HepG2 (cell line): ENCODE data around the gene MED23. TPM values are rescaled to one million over a fixed set of nuclear protein-coding genes. Genes with fewer than 3 reads are reported as not detected.

Experiments
- CBX2 ChIP-seq, 2 experiments: fragments of 200-600 bp in 1 of 2; sonication (generic); formaldehyde crosslinking in 1 of 2; IDR thresholded peaks; 2 replicates each; pipeline versions ENCODE4 v1.7.0 to v1.8.1; 2018 to 2022; ENCODE audit warnings: low read depth in 2 of 2, low read length in 1 of 2, mild to moderate bottlenecking in 1 of 2, missing genetic modification reagents in 1 of 2
- CC2D1A ChIP-seq: sonication (generic); formaldehyde crosslinking; IDR thresholded peaks from 2 replicates; pipeline ENCODE4 v1.8.1; 2023; ENCODE audit warnings: mild to moderate bottlenecking, missing genetic modification reagents
- CREM ChIP-seq, 2 experiments: sonication (generic) in 1 of 2; formaldehyde crosslinking in 1 of 2; IDR thresholded peaks; 2 replicates each; pipeline versions ENCODE4 v1.4.0 to v1.6.1; 2016 to 2020; ENCODE audit warnings: antibody characterized with exemption in 1 of 2, mild to moderate bottlenecking in 1 of 2, missing genetic modification reagents in 1 of 2
- HES4 ChIP-seq: sonication (generic); formaldehyde crosslinking; IDR thresholded peaks from 2 replicates; pipeline ENCODE4 v1.9.0; 2021; ENCODE audit warnings: mild to moderate bottlenecking, missing genetic modification reagents, borderline replicate concordance
- IKZF1 ChIP-seq: fragments of 450-650 bp; IDR thresholded peaks from 2 replicates; pipeline ENCODE4 v1.7.1; 2016
- MEF2D ChIP-seq: sonication (generic); formaldehyde crosslinking; IDR thresholded peaks from 2 replicates; pipeline ENCODE4 v1.5.1; 2020; ENCODE audit warnings: mild to moderate bottlenecking, missing genetic modification reagents
- NCOR1 ChIP-seq: fragments of 200-600 bp; sonication (generic); IDR thresholded peaks from 2 replicates; pipeline ENCODE4 v1.7.0; 2017; ENCODE audit warnings: antibody characterized with exemption, low read length, borderline replicate concordance
- PTBP1 ChIP-seq: fragments of 200-400 bp; formaldehyde crosslinking; IDR thresholded peaks from 2 replicates; pipeline ENCODE4 v1.6.1; 2018; ENCODE audit warnings: low read length, low read depth; ENCODE audit not compliant: poor library complexity, severe bottlenecking
- RFXANK ChIP-seq: IDR thresholded peaks from 2 replicates; pipeline ENCODE4 v1.6.1; 2016
- SIX4 ChIP-seq: sonication (generic); formaldehyde crosslinking; IDR thresholded peaks from 2 replicates; pipeline ENCODE4 v1.4.0; 2020; ENCODE audit warnings: missing genetic modification reagents
- SPEN ChIP-seq: sonication (generic); formaldehyde crosslinking; IDR thresholded peaks from 2 replicates; pipeline ENCODE4 v1.5.1; 2020; ENCODE audit warnings: low read depth, mild to moderate bottlenecking, missing genetic modification reagents
- SSRP1 ChIP-seq: IDR thresholded peaks from 2 replicates; pipeline ENCODE4 v1.6.1; 2016; ENCODE audit warnings: control low read depth
- TCF7L2 ChIP-seq: IDR thresholded peaks from 2 replicates; pipeline ENCODE4 v1.6.1; 2011; ENCODE audit warnings: mild to moderate bottlenecking, low read depth, low read length, moderate library complexity
- ZNF180 ChIP-seq: sonication (generic); formaldehyde crosslinking; IDR thresholded peaks from 2 replicates; pipeline ENCODE4 v1.4.0; 2020; ENCODE audit warnings: low read depth, missing genetic modification reagents, borderline replicate concordance
- ZNF501 ChIP-seq: sonication (generic); formaldehyde crosslinking; IDR thresholded peaks from 2 replicates; pipeline ENCODE4 v1.5.1; 2020; ENCODE audit warnings: mild to moderate bottlenecking, moderate library complexity, missing genetic modification reagents
- ZNF598 ChIP-seq: sonication (generic); formaldehyde crosslinking; IDR thresholded peaks from 2 replicates; pipeline ENCODE4 v1.5.1; 2020; ENCODE audit warnings: mild to moderate bottlenecking, missing genetic modification reagents, borderline replicate concordance
- ZNF607 ChIP-seq: sonication (generic); formaldehyde crosslinking; IDR thresholded peaks from 2 replicates; pipeline ENCODE4 v1.5.1; 2020; ENCODE audit warnings: missing genetic modification reagents, mild to moderate bottlenecking, borderline replicate concordance
- ZNF781 ChIP-seq: sonication (generic); formaldehyde crosslinking; IDR thresholded peaks from 2 replicates; pipeline ENCODE4 v1.5.1; 2020; ENCODE audit warnings: borderline replicate concordance, mild to moderate bottlenecking, missing genetic modification reagents; ENCODE audit errors: not compliant biosample characterization
- polyA plus RNA-seq, 8 experiments: library from polyadenylated mRNA; depleted of rRNA in 3 of 8; stranded (reverse) in 7 of 8; unstranded in 1 of 8; fragments of >200 nt; fragmentation: Illumina TruSeq in 4 of 8; extraction: Trizol in 4 of 8; gene quantifications; 2 replicates each; pipeline versions ENCODE4 v1.2.1 to v1.2.3, GENCODE V29; 2011 to 2016; ENCODE audit warnings: low read depth in 4 of 8, missing spikeins in 1 of 8, mixed read lengths in 1 of 8; ENCODE audit not compliant: insufficient read depth in 1 of 8
- total RNA-seq, 5 experiments: library from RNA; depleted of rRNA; stranded (reverse); fragments of >200 nt; fragmentation: Illumina TruSeq; extraction: Trizol; gene quantifications; 2 replicates each; pipeline ENCODE4 v1.2.3, GENCODE V29; 2016; ENCODE audit warnings: low read depth in 1 of 5
- TF ChIP-seq, protein P1 (sequence below): IDR thresholded peaks from 2 replicates; pipeline ENCODE4 v1.6.1; 2016; ENCODE audit warnings: mild to moderate bottlenecking, missing biosample characterization, missing genetic modification reagents
- TF ChIP-seq, protein P2 (sequence below): sonication (generic); formaldehyde crosslinking; IDR thresholded peaks from 2 replicates; pipeline ENCODE4 v1.8.0; 2023; ENCODE audit warnings: mild to moderate bottlenecking, missing genetic modification reagents
- TF ChIP-seq, protein P3 (sequence below), 2 experiments: fragments of 450-650 bp in 1 of 2; sonication (generic) in 1 of 2; formaldehyde crosslinking; IDR thresholded peaks; 2 replicates each; pipeline versions ENCODE4 v1.5.0 to v1.8.0; 2020 to 2022; ENCODE audit warnings: mild to moderate bottlenecking in 1 of 2, missing genetic modification reagents in 1 of 2
- TF ChIP-seq, protein P4 (sequence below): sonication (generic); formaldehyde crosslinking; IDR thresholded peaks from 2 replicates; pipeline ENCODE4 v1.4.0; 2020; ENCODE audit warnings: missing genetic modification reagents

MED23 gene
- total and polyA plus RNA-seq, 2 of the 13 experiments (the other 11 are each of a cell fraction or from before 2014, with no cell fraction given): 34.9 to 50.5 TPM

DNA sequence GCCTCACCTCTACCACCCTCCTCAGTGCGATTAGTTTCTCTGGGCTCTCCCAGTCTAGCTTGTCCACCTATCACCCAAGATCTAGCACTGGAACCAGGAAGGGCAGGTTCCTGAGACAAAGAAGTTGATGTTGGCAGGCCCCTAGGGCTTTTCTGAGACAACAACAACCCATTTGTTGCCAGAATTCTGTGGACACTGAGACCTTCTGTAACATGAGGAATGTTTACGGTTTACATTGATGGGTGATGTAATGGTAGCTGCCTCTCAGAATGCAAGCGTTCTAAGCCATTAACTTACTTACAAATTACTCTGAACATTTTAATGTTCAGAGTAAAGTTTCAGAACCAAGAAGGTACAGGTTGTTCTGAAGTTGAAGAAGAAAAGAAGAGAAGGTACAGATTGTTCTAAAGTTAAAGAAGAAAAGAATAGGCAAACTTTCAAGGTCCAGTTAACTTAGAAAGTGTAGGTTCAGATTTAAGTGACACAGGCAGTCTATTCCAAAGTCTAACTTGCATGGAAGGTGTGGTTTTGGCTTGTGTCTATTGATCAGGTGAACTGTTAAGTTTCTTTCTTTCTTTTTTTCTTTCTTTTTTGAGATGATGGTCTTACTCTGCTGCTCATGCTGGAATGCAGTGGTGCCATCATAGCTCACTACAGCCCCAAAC, 3.7 kb upstream of the MED23 start (continued):
- TF ChIP-seq, protein P1, sequence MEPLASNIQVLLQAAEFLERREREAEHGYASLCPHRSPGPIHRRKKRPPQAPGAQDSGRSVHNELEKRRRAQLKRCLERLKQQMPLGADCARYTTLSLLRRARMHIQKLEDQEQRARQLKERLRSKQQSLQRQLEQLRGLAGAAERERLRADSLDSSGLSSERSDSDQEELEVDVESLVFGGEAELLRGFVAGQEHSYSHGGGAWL: no peak
- no peak for TF ChIP-seq SPEN
- no peak for TF ChIP-seq CBX2 (IDR thresholded peaks at IDR 0.05; ENCODE audit: low read depth, low read length)
- no peak for TF ChIP-seq CBX2 (CRISPR knock-in tag; IDR thresholded peaks at IDR 0.05; ENCODE audit: low read depth)
- TF ChIP-seq PTBP1: no peak
- TF ChIP-seq ZNF598 (CRISPR knock-in tag): no peak
- 0 out of 2 replicates have a peak, but pooled peaks have one; percentile 13 for TF ChIP-seq CREM (IDR thresholded peaks at IDR 0.05)
- TF ChIP-seq CREM (CRISPR knock-in tag; IDR thresholded peaks at IDR 0.05): no peak
- no peak for TF ChIP-seq RFXANK (CRISPR knock-in tag)
- TF ChIP-seq SIX4 (CRISPR knock-in tag): peak; percentile 56; the same call in 1 of the 2 replicates
- TF ChIP-seq, protein P2, sequence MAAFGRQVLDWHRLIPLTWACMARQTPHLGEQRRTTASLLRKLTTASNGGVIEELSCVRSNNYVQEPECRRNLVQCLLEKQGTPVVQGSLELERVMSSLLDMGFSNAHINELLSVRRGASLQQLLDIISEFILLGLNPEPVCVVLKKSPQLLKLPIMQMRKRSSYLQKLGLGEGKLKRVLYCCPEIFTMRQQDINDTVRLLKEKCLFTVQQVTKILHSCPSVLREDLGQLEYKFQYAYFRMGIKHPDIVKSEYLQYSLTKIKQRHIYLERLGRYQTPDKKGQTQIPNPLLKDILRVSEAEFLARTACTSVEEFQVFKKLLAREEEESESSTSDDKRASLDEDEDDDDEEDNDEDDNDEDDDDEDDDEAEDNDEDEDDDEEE (CRISPR knock-in tag): no peak
- no peak for TF ChIP-seq NCOR1
- no peak for TF ChIP-seq CC2D1A (CRISPR knock-in tag)
- TF ChIP-seq MEF2D: no peak
- no peak for TF ChIP-seq IKZF1
- TF ChIP-seq HES4 (CRISPR knock-in tag): no peak
- TF ChIP-seq ZNF781 (CRISPR knock-in tag): peak; percentile 3
- 0 out of 2 replicates have a peak, but pooled peaks have one; percentile 60 for TF ChIP-seq SSRP1
- TF ChIP-seq TCF7L2: no peak
- no peak for TF ChIP-seq ZNF180 (CRISPR knock-in tag)
- TF ChIP-seq ZNF501 (CRISPR knock-in tag): no peak
- TF ChIP-seq, protein P3, sequence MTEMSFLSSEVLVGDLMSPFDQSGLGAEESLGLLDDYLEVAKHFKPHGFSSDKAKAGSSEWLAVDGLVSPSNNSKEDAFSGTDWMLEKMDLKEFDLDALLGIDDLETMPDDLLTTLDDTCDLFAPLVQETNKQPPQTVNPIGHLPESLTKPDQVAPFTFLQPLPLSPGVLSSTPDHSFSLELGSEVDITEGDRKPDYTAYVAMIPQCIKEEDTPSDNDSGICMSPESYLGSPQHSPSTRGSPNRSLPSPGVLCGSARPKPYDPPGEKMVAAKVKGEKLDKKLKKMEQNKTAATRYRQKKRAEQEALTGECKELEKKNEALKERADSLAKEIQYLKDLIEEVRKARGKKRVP (CRISPR knock-in tag; IDR thresholded peaks at IDR 0.05): peak in 1 of 2 experiments; percentile 88; a peak in 2 of 4 replicates
- TF ChIP-seq, protein P4, sequence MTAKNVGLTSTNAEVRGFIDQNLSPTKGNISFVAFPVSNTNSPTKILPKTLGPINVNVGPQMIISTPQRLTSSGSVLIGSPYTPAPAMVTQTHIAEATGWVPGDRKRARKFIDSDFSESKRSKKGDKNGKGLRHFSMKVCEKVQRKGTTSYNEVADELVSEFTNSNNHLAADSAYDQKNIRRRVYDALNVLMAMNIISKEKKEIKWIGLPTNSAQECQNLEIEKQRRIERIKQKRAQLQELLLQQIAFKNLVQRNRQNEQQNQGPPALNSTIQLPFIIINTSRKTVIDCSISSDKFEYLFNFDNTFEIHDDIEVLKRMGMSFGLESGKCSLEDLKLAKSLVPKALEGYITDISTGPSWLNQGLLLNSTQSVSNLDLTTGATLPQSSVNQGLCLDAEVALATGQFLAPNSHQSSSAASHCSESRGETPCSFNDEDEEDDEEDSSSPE (CRISPR knock-in tag): no peak
- no peak for TF ChIP-seq ZNF607
